Activated naive CD8-positive, alpha-beta T cell treated with anti-CD3 and anti-CD28 coated beads for 36 hours (primary cell): ENCODE data around the gene ZFPM1. TPM values are rescaled to one million over a fixed set of nuclear protein-coding genes. Genes with fewer than 3 reads are reported as not detected.

Experiments
- DNase-seq: peaks from one replicate; pipeline ENCODE4 v3.0.0; 2021
- H3K27ac Mint-ChIP-seq: one replicate; pipeline ENCODE4 v1.8.0; 2022; ENCODE audit warnings: mild to moderate bottlenecking, moderate library complexity, mixed read lengths
- H3K27me3 Mint-ChIP-seq: one replicate; pipeline ENCODE4 v1.8.0; 2022; ENCODE audit warnings: mild to moderate bottlenecking, mixed read lengths
- H3K36me3 Mint-ChIP-seq: one replicate; pipeline ENCODE4 v1.8.0; 2021; ENCODE audit warnings: mild to moderate bottlenecking, mixed read lengths
- H3K4me1 Mint-ChIP-seq: one replicate; pipeline ENCODE4 v1.8.0; 2021; ENCODE audit warnings: mixed read lengths
- H3K4me3 Mint-ChIP-seq: one replicate; pipeline ENCODE4 v1.8.0; 2022; ENCODE audit warnings: mild to moderate bottlenecking, moderate library complexity, mixed read lengths
- H3K9me3 Mint-ChIP-seq: one replicate; pipeline ENCODE4 v1.8.0; 2022; ENCODE audit warnings: mixed read lengths
- total RNA-seq, 2 experiments: library from RNA; stranded (reverse); gene quantifications; one replicate each; pipeline ENCODE4 v1.2.3, GENCODE V29; 2021

ZFPM1 gene
- total RNA-seq, 2 experiments from 2014 or later = 6.7 to 6.9 TPM

- no peak for DNase-seq
- Mint-ChIP-seq H3K36me3 (peaks cover 3% of the 10 kb centered on the region), H3K9me3 (peaks cover 7% of the 10 kb centered on the region), H3K27me3 (peaks cover 6% of the 10 kb centered on the region), H3K4me3 (no peak overlapping the region), H3K27ac (no peak overlapping the region), H3K4me1 (peaks cover 9% of the 10 kb centered on the region)
Measured at GRCh38 chr16:88538366-88539060, 85.4 kb downstream of the ZFPM1 start.

- Mint-ChIP-seq H3K4me1 (peaks cover 9% of the 10 kb centered on the region), H3K4me3 (no peak overlapping the region), H3K27ac (no peak overlapping the region), H3K36me3 (peaks cover 3% of the 10 kb centered on the region), H3K9me3 (peaks cover 9% of the 10 kb centered on the region), H3K27me3 (peaks cover 6% of the 10 kb centered on the region)
- DNase-seq = no peak
Measured at GRCh38 chr16:88539261-88539651, 86.2 kb downstream of the ZFPM1 start.

GRCh38 chr16:88539652-88540345, 86.7 kb downstream of the ZFPM1 start:
- peaks cover 3% of the 10 kb centered on the region for H3K36me3 Mint-ChIP-seq
- H3K27me3 Mint-ChIP-seq = peaks cover 6% of the 10 kb centered on the region
- peaks cover 9% of the 10 kb centered on the region for H3K4me1 Mint-ChIP-seq
- H3K9me3 Mint-ChIP-seq = peaks cover 9% of the 10 kb centered on the region
- no peak for DNase-seq
- H3K4me3 Mint-ChIP-seq = no peak overlapping the region
- no peak overlapping the region for H3K27ac Mint-ChIP-seq

GRCh38 chr16:88540346-88540977, 87.4 kb downstream of the ZFPM1 start:
- DNase-seq = no peak
- Mint-ChIP-seq H3K9me3 (peaks cover 9% of the 10 kb centered on the region), H3K4me3 (no peak overlapping the region), H3K4me1 (peaks cover 4% of the 10 kb centered on the region), H3K27ac (no peak overlapping the region), H3K36me3 (peaks cover 3% of the 10 kb centered on the region), H3K27me3 (peaks cover 10% of the 10 kb centered on the region)

GRCh38 chr16:88541831-88542616, 88.9 kb downstream of the ZFPM1 start:
- Mint-ChIP-seq H3K4me3 (no peak overlapping the region), H3K27me3 (peaks cover 22% of the 10 kb centered on the region)

GRCh38 chr16:88543230-88543813, 90.2 kb downstream of the ZFPM1 start:
- Mint-ChIP-seq H3K4me1 (no peaks in the 10 kb centered on the region), H3K36me3 (no peaks in the 10 kb centered on the region), H3K4me3 (no peak overlapping the region), H3K27ac (no peak overlapping the region), H3K9me3 (peaks cover 9% of the 10 kb centered on the region), H3K27me3 (peaks cover 22% of the 10 kb centered on the region)
- no peak for DNase-seq

More at GRCh38 chr16:88541831-88542616, 88.9 kb downstream of the ZFPM1 start:
- H3K9me3 Mint-ChIP-seq = peaks cover 9% of the 10 kb centered on the region
- H3K4me1 Mint-ChIP-seq = no peaks in the 10 kb centered on the region
- no peak overlapping the region for H3K27ac Mint-ChIP-seq
- no peak for DNase-seq
- H3K36me3 Mint-ChIP-seq = no peaks in the 10 kb centered on the region

- H3K27ac Mint-ChIP-seq = no peak overlapping the region
Measured at GRCh38 chr16:88545781-88546180, 92.7 kb downstream of the ZFPM1 start.

GRCh38 chr16:88548131-88548874, 95.2 kb downstream of the ZFPM1 start:
- Mint-ChIP-seq H3K4me1 (peaks cover 3% of the 10 kb centered on the region), H3K36me3 (no peaks in the 10 kb centered on the region), H3K4me3 (no peak overlapping the region), H3K9me3 (peaks cover 4% of the 10 kb centered on the region), H3K27ac (no peak overlapping the region), H3K27me3 (peaks cover 30% of the 10 kb centered on the region)
- no peak for DNase-seq

More at GRCh38 chr16:88545781-88546180, 92.7 kb downstream of the ZFPM1 start:
- peaks cover 22% of the 10 kb centered on the region for H3K27me3 Mint-ChIP-seq
- H3K4me3 Mint-ChIP-seq = no peak overlapping the region
- H3K9me3 Mint-ChIP-seq = peaks cover 9% of the 10 kb centered on the region
- no peak for DNase-seq
- H3K36me3 Mint-ChIP-seq = no peaks in the 10 kb centered on the region
- peaks cover 3% of the 10 kb centered on the region for H3K4me1 Mint-ChIP-seq

- Mint-ChIP-seq H3K9me3 (no peaks in the 10 kb centered on the region), H3K4me1 (peaks cover 3% of the 10 kb centered on the region), H3K27ac (no peak overlapping the region), H3K27me3 (peaks cover 32% of the 10 kb centered on the region), H3K36me3 (no peaks in the 10 kb centered on the region), H3K4me3 (no peak overlapping the region)
- no peak for DNase-seq
Measured at GRCh38 chr16:88548985-88549384, 95.9 kb downstream of the ZFPM1 start.

GRCh38 chr16:88549671-88550245, 96.7 kb downstream of the ZFPM1 start:
- no peak overlapping the region for H3K4me3 Mint-ChIP-seq
- H3K4me1 Mint-ChIP-seq = peaks cover 3% of the 10 kb centered on the region
- no peaks in the 10 kb centered on the region for H3K36me3 Mint-ChIP-seq
- peaks cover 37% of the 10 kb centered on the region for H3K27me3 Mint-ChIP-seq
- DNase-seq = no peak
- H3K9me3 Mint-ChIP-seq = no peaks in the 10 kb centered on the region
- H3K27ac Mint-ChIP-seq = no peak overlapping the region

GRCh38 chr16:88550246-88550661, 97.2 kb downstream of the ZFPM1 start:
- no peaks in the 10 kb centered on the region for H3K9me3 Mint-ChIP-seq
- H3K4me1 Mint-ChIP-seq = peaks cover 3% of the 10 kb centered on the region
- H3K27me3 Mint-ChIP-seq = peaks cover 36% of the 10 kb centered on the region
- no peak overlapping the region for H3K27ac Mint-ChIP-seq
- H3K36me3 Mint-ChIP-seq = no peaks in the 10 kb centered on the region
- no peak overlapping the region for H3K4me3 Mint-ChIP-seq
- no peak for DNase-seq

GRCh38 chr16:88552166-88552565, 99.1 kb downstream of the ZFPM1 start:
- no peak for DNase-seq
- peaks cover 3% of the 10 kb centered on the region for H3K9me3 Mint-ChIP-seq
- H3K4me1 Mint-ChIP-seq = peaks cover 3% of the 10 kb centered on the region
- no peak overlapping the region for H3K4me3 Mint-ChIP-seq
- no peak overlapping the region for H3K27ac Mint-ChIP-seq
- H3K36me3 Mint-ChIP-seq = no peaks in the 10 kb centered on the region
- peaks cover 31% of the 10 kb centered on the region for H3K27me3 Mint-ChIP-seq

- H3K27ac Mint-ChIP-seq = no peak overlapping the region
- peaks cover 3% of the 10 kb centered on the region for H3K4me1 Mint-ChIP-seq
- H3K27me3 Mint-ChIP-seq = peaks cover 35% of the 10 kb centered on the region
- DNase-seq = no peak
- no peaks in the 10 kb centered on the region for H3K36me3 Mint-ChIP-seq
- H3K4me3 Mint-ChIP-seq = no peak overlapping the region
- H3K9me3 Mint-ChIP-seq = peaks cover 3% of the 10 kb centered on the region
Measured at GRCh38 chr16:88552815-88553214, 99.7 kb downstream of the ZFPM1 start.

GRCh38 chr16:88553739-88554138, 100.7 kb downstream of the ZFPM1 start:
- Mint-ChIP-seq H3K4me3 (no peak overlapping the region), H3K9me3 (peaks cover 3% of the 10 kb centered on the region), H3K4me1 (peaks cover 3% of the 10 kb centered on the region), H3K36me3 (no peaks in the 10 kb centered on the region), H3K27ac (no peak overlapping the region), H3K27me3 (peaks cover 38% of the 10 kb centered on the region)
- DNase-seq = no peak
